AG04450 (cell line): ENCODE measurements around the gene KCND3. TPM values are rescaled to one million over a fixed set of nuclear protein-coding genes. Genes with fewer than 3 reads are reported as not detected.
A peak's percentile ranks its signal among the peaks of the same experiment; 100 is the strongest.

Source experiments
- CTCF ChIA-PET: fragments of 300-600, 350-600 bp; formaldehyde crosslinking; extraction: SDS; loops from one replicate; lab custom pipeline; 2022; ENCODE audit warnings: antibody characterized with exemption, inconsistent platforms; lab: Charles Lee
- POLR2A ChIA-PET: fragments of 350-600 bp; formaldehyde crosslinking; extraction: SDS; loops from one replicate; lab custom pipeline; 2021; ENCODE audit warnings: antibody characterized with exemption, inconsistent platforms; lab: Yijun Ruan, JAX
- DNase-seq: peaks from one replicate; pipeline ENCODE4 v3.0.0-alpha.2; 2011; ENCODE audit warnings: low read depth, low spot score
- H3K27ac ChIP-seq: one replicate; pipeline ENCODE4 v1.5.1; 2012; ENCODE audit warnings: low read depth, low read length, control low read depth
- H3K27me3 ChIP-seq: one replicate; pipeline ENCODE4 v1.6.0; 2012; ENCODE audit warnings: low read length; ENCODE audit not compliant: control insufficient read depth, insufficient read depth
- H3K4me3 ChIP-seq: 2 replicates; pipeline ENCODE4 v1.5.1; 2011; ENCODE audit warnings: mild to moderate bottlenecking, low read depth, low read length, control low read depth
- H3K9me3 ChIP-seq: 2 replicates; pipeline ENCODE4 v1.5.1; 2012; ENCODE audit warnings: low read length; ENCODE audit not compliant: control insufficient read depth, insufficient read depth
- polyA plus RNA-seq: library from polyadenylated mRNA; depleted of rRNA; stranded (reverse); fragments of >200 nt; gene quantifications from 2 replicates; pipeline ENCODE4 v1.2.3, GENCODE V29; 2011
- TF ChIP-seq, protein P1 (sequence below): IDR thresholded peaks from 2 replicates; pipeline ENCODE4 v1.5.1; 2011; ENCODE audit warnings: low read depth, low read length, control low read depth, inconsistent platforms

KCND3 gene
- polyA plus RNA-seq, 1 experiment = 0.02 TPM

DNA sequence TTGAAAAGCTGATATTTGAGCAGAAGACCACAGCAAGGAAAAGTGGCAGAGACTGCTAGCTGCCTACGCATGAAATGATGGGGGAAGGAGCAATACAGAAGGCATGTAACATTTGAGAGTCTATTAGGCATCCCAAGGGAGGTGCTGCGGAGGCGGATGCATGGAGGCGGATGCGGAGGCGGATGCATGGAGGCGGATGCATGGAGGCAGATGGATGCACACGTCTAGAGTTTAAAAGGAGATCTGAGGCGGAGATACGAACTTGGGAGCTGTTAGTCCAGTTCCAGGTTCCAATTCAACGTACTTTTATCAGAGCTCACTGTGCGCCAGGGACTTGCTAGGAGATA lies 234.5 kb downstream of the KCND3 start:
- peak overlapping the region; percentile 96 for H3K27ac ChIP-seq
- H3K9me3 ChIP-seq = no peaks in the 10 kb centered on the region; the same call in 1 of the 2 replicates
- no peak for DNase-seq
- CTCF ChIA-PET = interaction anchor here (0.6 to 4.6 kb wide), 29 partner anchors 9 to 305 kb away, joined by 3 to 48 read pairs (median 3); partner anchors contain the start of genes ADORA3, INKA2 and TMIGD3
- POLR2A ChIA-PET = interaction anchor here (0.7 to 1.4 kb wide), 3 partner anchors 16 to 292 kb away, joined by 3 to 4 read pairs (median 4); partner anchors contain the start of gene INKA2
- TF ChIP-seq, protein P1, sequence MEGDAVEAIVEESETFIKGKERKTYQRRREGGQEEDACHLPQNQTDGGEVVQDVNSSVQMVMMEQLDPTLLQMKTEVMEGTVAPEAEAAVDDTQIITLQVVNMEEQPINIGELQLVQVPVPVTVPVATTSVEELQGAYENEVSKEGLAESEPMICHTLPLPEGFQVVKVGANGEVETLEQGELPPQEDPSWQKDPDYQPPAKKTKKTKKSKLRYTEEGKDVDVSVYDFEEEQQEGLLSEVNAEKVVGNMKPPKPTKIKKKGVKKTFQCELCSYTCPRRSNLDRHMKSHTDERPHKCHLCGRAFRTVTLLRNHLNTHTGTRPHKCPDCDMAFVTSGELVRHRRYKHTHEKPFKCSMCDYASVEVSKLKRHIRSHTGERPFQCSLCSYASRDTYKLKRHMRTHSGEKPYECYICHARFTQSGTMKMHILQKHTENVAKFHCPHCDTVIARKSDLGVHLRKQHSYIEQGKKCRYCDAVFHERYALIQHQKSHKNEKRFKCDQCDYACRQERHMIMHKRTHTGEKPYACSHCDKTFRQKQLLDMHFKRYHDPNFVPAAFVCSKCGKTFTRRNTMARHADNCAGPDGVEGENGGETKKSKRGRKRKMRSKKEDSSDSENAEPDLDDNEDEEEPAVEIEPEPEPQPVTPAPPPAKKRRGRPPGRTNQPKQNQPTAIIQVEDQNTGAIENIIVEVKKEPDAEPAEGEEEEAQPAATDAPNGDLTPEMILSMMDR = no peak
- H3K27me3 ChIP-seq = no peaks in the 10 kb centered on the region
- peak overlapping the region; percentile 92 for H3K4me3 ChIP-seq

DNA sequence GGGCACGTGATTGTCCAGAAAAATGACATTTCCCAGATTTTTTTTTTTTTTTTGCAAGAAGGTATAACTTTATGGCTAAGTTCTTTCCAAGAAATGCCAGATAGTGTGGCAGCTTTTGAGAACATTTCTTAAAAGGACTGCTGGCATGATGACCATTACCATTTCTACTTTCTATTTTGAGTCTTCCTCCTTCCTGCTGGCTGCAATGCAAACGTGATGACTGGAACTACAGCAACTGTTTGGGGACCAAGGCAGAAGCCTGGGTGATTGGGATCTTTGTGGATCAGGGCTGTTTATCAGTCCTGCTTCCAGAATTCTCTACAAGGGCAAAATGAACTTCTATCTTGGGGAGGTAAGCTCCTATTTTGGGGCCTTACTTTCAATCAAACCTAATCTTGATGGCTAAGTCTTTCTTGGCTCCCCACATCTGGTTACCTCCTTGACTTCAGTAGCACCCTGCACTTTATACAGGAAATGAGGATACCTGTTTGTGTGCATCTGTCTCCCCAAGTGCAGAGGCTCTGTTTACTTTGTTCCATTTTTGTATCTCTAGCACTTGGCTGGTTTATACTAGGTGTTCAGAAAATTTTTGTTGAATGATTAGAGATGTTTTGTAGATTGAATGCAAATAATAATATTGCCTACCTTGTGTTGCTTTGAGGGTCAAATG lies 237.4 kb downstream of the KCND3 start:
- Histone ChIP-seq H3K4me3 (no peak overlapping the region), H3K27me3 (no peaks in the 10 kb centered on the region), H3K27ac (no peak overlapping the region), H3K9me3 (no peaks in the 10 kb centered on the region; the same call in 1 of the 2 replicates)
- no peak for DNase-seq
- ChIA-PET POLR2A (no interaction called here), CTCF (interaction anchor here (0.7 to 8.2 kb wide), 7 partner anchors 15 to 604 kb away, joined by 4 to 105 read pairs (median 7); no protein-coding TSS in a partner anchor)
- TF ChIP-seq, protein P1 = no peak

DNA sequence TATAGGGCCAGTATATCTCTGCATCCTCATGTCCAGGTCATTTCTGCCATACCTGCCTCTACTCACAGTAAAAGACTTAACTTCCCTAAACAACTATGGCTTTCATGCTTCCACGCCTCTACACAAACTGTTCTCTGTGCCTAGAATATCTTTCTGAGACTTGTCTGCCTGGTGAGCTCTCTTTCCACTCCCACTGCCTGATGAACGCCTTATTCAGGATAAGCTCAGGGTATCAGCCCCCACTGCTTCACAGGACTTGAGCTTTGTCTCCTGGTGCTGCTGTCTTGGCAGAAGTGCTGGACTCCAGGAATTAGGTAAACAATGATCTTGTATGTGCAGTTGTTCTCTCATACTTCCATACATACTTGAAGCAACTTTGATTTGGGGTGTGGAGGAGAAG lies 238.6 kb downstream of the KCND3 start:
- TF ChIP-seq, protein P1 = no peak
- Histone ChIP-seq H3K9me3 (no peaks in the 10 kb centered on the region; the same call in 1 of the 2 replicates), H3K4me3 (no peak overlapping the region), H3K27me3 (no peaks in the 10 kb centered on the region), H3K27ac (no peak overlapping the region)
- CTCF ChIA-PET = interaction anchor here (1.1 to 8.2 kb wide), 7 partner anchors 10 to 270 kb away, joined by 3 to 105 read pairs (median 7); no protein-coding TSS in a partner anchor
- POLR2A ChIA-PET = no interaction called here
- DNase-seq = no peak

DNA sequence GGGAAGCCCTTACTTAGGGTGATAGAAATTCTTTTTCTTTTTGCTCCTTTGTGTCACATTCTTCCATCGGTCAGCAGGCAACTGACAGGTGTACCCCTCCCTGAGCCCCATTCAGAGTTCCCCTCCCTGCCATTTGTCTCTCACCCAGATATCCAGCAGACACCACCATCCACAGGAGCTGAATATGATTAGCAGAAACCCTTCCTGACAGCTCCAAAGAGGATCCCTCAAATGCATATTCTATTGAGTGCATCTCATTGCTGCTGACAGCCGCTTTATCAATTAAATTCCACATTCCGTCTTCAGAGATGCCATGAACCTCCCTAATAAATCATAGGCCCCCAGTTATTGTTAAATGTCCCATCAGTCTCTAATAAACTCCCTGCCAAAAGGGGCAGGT lies 239.8 kb downstream of the KCND3 start:
- Histone ChIP-seq H3K9me3 (no peaks in the 10 kb centered on the region), H3K27ac (no peak overlapping the region), H3K27me3 (no peaks in the 10 kb centered on the region), H3K4me3 (no peak overlapping the region)
- TF ChIP-seq, protein P1 = no peak
- DNase-seq = no peak
- ChIA-PET CTCF (interaction anchor here (0.8 to 8.2 kb wide), 4 partner anchors 20 to 267 kb away, joined by 4 to 105 read pairs (median 20); no protein-coding TSS in a partner anchor), POLR2A (interaction anchor here (0.8 kb wide), 1 partner anchor 35 kb away, joined by 8 read pairs; no protein-coding TSS in a partner anchor)

DNA sequence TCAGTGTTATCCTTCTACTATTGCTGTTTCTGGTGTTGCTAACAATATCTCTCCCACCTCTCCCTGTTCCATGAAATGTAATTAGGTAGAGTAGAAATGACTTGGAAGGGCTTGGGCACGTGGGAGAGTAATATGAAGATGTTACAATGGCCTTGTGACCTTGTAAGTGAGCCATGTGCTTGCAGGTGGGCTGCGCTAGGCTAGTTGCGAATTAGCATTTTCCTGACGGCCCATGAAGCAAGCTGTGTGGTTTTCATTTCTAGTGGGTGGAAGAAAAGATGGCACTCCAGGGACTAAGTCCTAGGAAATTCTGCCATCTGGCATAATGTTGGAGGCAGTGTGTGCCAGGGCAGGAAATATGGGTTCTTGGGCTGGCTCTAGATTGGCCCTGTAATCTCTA lies 241.5 kb downstream of the KCND3 start:
- CTCF ChIA-PET = interaction anchor here (1.0 to 8.2 kb wide), 13 partner anchors 11 to 276 kb away, joined by 3 to 105 read pairs (median 7); no protein-coding TSS in a partner anchor
- no peak for DNase-seq
- no peak overlapping the region for H3K4me3 ChIP-seq
- no peaks in the 10 kb centered on the region for H3K9me3 ChIP-seq
- no peak overlapping the region for H3K27ac ChIP-seq
- H3K27me3 ChIP-seq = no peaks in the 10 kb centered on the region
- TF ChIP-seq, protein P1 = no peak
- POLR2A ChIA-PET = no interaction called here
